H1 (cell line): ENCODE data around the gene FGF2. TPM values are rescaled to one million over a fixed set of nuclear protein-coding genes. Genes with fewer than 3 reads are reported as not detected.

ENCODE experiments used
- ASH2L ChIP-seq: fragments of 200-600, 300-600 bp; sonication (generic); IDR thresholded peaks from one replicate; pipeline ENCODE4 v1.7.1; 2017; ENCODE audit warnings: low read length
- BCL11A ChIP-seq, 2 experiments: IDR thresholded peaks; one replicate each; pipeline ENCODE4 v1.6.1; 2011; ENCODE audit warnings: low read depth in 2 of 2, low read length in 2 of 2, mild to moderate bottlenecking in 2 of 2
- CBX8 ChIP-seq: fragments of 300-800, 300-1000 bp; sonication (generic); IDR thresholded peaks from 2 replicates; pipeline ENCODE4 v1.7.1; 2016; ENCODE audit warnings: low read depth, low read length, borderline replicate concordance
- CEBPB ChIP-seq: IDR thresholded peaks from 2 replicates; pipeline ENCODE4 v1.6.1; 2012; ENCODE audit warnings: low read depth, low read length
- CHD1 ChIP-seq: IDR thresholded peaks from 2 replicates; pipeline ENCODE4 v1.6.1; 2012; ENCODE audit warnings: low read depth, low read length, improper control_type of control experiment
- CHD2 ChIP-seq: IDR thresholded peaks from 2 replicates; pipeline ENCODE4 v1.6.1; 2012; ENCODE audit warnings: low read length, improper control_type of control experiment
- FOSL1 ChIP-seq: IDR thresholded peaks from 2 replicates; pipeline ENCODE4 v1.6.1; 2011; ENCODE audit warnings: mild to moderate bottlenecking, low read depth, low read length, moderate library complexity; ENCODE audit not compliant: insufficient read depth
- JUND ChIP-seq: IDR thresholded peaks from 2 replicates; pipeline ENCODE4 v1.6.1; 2011; ENCODE audit warnings: mild to moderate bottlenecking, improper control_type of control experiment, low read length
- KDM5A ChIP-seq: fragments of 200-600 bp; IDR thresholded peaks from 2 replicates; pipeline ENCODE4 v1.7.1; 2012; ENCODE audit warnings: mild to moderate bottlenecking, low read length, inconsistent platforms, mixed read lengths
- POLR2A ChIP-seq, 2 experiments: IDR thresholded peaks; 1 replicate in 1 of 2; 2 replicates in 1 of 2; pipeline ENCODE4 v1.6.1; 2011; ENCODE audit warnings: low read depth in 2 of 2, low read length in 2 of 2, mild to moderate bottlenecking in 2 of 2; ENCODE audit errors: control extremely low read depth in 1 of 2
- POLR2AphosphoS5 ChIP-seq: IDR thresholded peaks from 2 replicates; pipeline ENCODE4 v1.6.1; 2011; ENCODE audit warnings: low read depth, low read length
- RAD21 ChIP-seq, 2 experiments: IDR thresholded peaks in 1 of 2; conservative IDR thresholded peaks in 1 of 2; 2 replicates each; pipeline ENCODE4 v1.6.1; 2011; ENCODE audit warnings: low read depth in 2 of 2, low read length in 2 of 2, improper control_type of control experiment in 1 of 2, inconsistent platforms in 1 of 2, mild to moderate bottlenecking in 1 of 2, moderate library complexity in 1 of 2
- SP1 ChIP-seq: IDR thresholded peaks from 2 replicates; pipeline ENCODE4 v1.6.1; 2011; ENCODE audit warnings: low read depth, low read length
- SP2 ChIP-seq: IDR thresholded peaks from 2 replicates; pipeline ENCODE4 v1.6.1; 2012; ENCODE audit warnings: mild to moderate bottlenecking, low read length, inconsistent platforms
- SP4 ChIP-seq: IDR thresholded peaks from 2 replicates; pipeline ENCODE4 v1.6.1; 2012; ENCODE audit warnings: low read length, inconsistent platforms
- SUZ12 ChIP-seq: fragments of 200-600 bp; sonication (generic); IDR thresholded peaks from 2 replicates; pipeline ENCODE4 v1.6.1; 2012; ENCODE audit warnings: mild to moderate bottlenecking, inconsistent platforms, low read length, moderate library complexity, mixed read lengths
- TAF1 ChIP-seq: IDR thresholded peaks from 2 replicates; pipeline ENCODE4 v1.6.1; 2011; ENCODE audit warnings: mild to moderate bottlenecking, low read depth, low read length
- TAF7 ChIP-seq: optimal IDR thresholded peaks from 2 replicates; pipeline ENCODE3; 2011; ENCODE audit warnings: low read depth, mild to moderate bottlenecking, inconsistent platforms, low read length, moderate library complexity, borderline replicate concordance
- TBP ChIP-seq: IDR thresholded peaks from 2 replicates; pipeline ENCODE4 v1.6.1; 2011; ENCODE audit warnings: low read depth, low read length, improper control_type of control experiment
- TEAD4 ChIP-seq: IDR thresholded peaks from 2 replicates; pipeline ENCODE4 v1.6.1; 2012; ENCODE audit warnings: low read depth, low read length, inconsistent platforms, mixed read lengths
- polyA plus RNA-seq, 7 experiments: library from polyadenylated mRNA; depleted of rRNA in 3 of 7; stranded (reverse) in 5 of 7; unstranded in 2 of 7; fragments of >200 nt in 5 of 7; fragments of 200-250 nt in 2 of 7; gene quantifications; 1 replicate in 5 of 7; 2 replicates in 1 of 7; 4 replicates in 1 of 7; pipeline versions ENCODE4 v1.2.1 to v1.2.3, GENCODE V29; 2011 to 2013; ENCODE audit warnings: missing spikeins in 2 of 7, mixed read lengths in 2 of 7
- total RNA-seq: library from RNA; stranded (reverse); fragmentation: NEBNext Ultra II Directional; extraction: Animal tissue kit (Norgen Biotek cat#: 25700); gene quantifications from 2 replicates; pipeline ENCODE4 v1.2.1, GENCODE V29; 2021
- TF ChIP-seq, protein P1 (sequence below): IDR thresholded peaks from 2 replicates; pipeline ENCODE4 v1.6.1; 2011; ENCODE audit warnings: low read depth, mild to moderate bottlenecking, low read length; ENCODE audit not compliant: insufficient read depth
- TF ChIP-seq, protein P2 (sequence below): IDR thresholded peaks from 2 replicates; pipeline ENCODE4 v1.6.1; 2012; ENCODE audit warnings: low read length, inconsistent platforms
- TF ChIP-seq, protein P3 (sequence below): IDR thresholded peaks from 2 replicates; pipeline ENCODE4 v1.6.1; 2012; ENCODE audit warnings: inconsistent platforms

FGF2 gene
- total and polyA plus RNA-seq, 2 of the 8 experiments (the other 6 are each of a cell fraction or from before 2014, with no cell fraction given) = 23.4 to 145 TPM

DNA sequence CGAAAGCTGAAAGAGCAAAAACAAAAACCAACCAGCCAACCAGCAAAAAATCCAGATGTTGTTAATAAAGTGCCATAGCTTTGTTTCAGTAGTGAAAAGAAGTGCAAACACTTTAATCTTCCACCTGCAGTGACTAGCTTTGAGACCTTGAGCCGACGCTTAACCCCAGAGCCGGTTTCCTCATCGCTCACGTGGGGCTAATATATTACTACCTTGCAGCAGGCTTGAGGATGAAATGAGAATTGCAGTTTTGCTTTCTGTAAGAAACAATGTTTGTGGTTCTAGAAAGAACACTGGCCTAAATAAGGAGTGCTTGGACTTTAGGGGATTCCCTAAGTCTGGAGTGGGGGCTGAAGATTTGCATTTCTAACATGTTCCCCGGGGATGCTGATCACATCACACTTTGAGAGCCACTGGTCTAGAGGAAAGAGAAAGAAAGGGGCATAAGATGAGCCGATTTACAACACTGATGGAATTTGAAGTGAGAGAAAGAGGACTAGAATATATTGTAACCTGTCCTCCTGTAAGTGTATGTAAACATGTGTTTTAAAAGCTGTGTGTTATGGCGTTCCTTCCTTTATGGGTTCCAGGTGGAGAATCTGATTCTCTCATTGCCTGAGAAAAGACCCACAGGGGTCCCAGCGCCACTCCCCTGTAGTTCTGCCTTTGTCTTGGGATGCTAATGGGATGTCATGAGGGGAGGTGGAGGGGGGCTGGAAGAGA lies 1.4 kb downstream of the FGF2 start (continued):
- TF ChIP-seq, protein P1, sequence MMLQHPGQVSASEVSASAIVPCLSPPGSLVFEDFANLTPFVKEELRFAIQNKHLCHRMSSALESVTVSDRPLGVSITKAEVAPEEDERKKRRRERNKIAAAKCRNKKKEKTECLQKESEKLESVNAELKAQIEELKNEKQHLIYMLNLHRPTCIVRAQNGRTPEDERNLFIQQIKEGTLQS = no peak
- TF ChIP-seq CBX8 = no peak
- TF ChIP-seq SP1 = peak; percentile 56
- no peak; the same call in 1 of the 2 replicates for TF ChIP-seq CHD1
- 0 out of 2 replicates have a peak, but pooled peaks have one; percentile 59 for TF ChIP-seq JUND
- no peak; a peak in 1 of 4 replicates for TF ChIP-seq RAD21 (IDR thresholded peaks at IDR 0.05 in 1 of 2, conservative IDR thresholded peaks at IDR 0.05 in 1 of 2; ENCODE audit: low read depth in 2 of 2, low read length in 2 of 2)
- peak; percentile 42; the same call in 1 of the 2 replicates for TF ChIP-seq SP4
- TF ChIP-seq POLR2AphosphoS5 = peak; percentile 77
- peak; percentile 88 for TF ChIP-seq TAF7
- TF ChIP-seq, protein P2, sequence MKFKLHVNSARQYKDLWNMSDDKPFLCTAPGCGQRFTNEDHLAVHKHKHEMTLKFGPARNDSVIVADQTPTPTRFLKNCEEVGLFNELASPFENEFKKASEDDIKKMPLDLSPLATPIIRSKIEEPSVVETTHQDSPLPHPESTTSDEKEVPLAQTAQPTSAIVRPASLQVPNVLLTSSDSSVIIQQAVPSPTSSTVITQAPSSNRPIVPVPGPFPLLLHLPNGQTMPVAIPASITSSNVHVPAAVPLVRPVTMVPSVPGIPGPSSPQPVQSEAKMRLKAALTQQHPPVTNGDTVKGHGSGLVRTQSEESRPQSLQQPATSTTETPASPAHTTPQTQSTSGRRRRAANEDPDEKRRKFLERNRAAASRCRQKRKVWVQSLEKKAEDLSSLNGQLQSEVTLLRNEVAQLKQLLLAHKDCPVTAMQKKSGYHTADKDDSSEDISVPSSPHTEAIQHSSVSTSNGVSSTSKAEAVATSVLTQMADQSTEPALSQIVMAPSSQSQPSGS = peak; percentile 94; the same call in 1 of the 2 replicates
- peak; percentile 62 to 72 for TF ChIP-seq POLR2A (IDR thresholded peaks at IDR 0.05; ENCODE audit: control extremely low read depth in 1 of 2, low read depth in 2 of 2, low read length in 2 of 2)
- peak; percentile 84 for TF ChIP-seq TBP
- no peak for TF ChIP-seq BCL11A (IDR thresholded peaks at IDR 0.05; ENCODE audit: low read depth in 2 of 2, low read length in 2 of 2)
- no peak for TF ChIP-seq CEBPB
- TF ChIP-seq CHD2 = peak; percentile 30; the same call in 1 of the 2 replicates
- TF ChIP-seq FOSL1 = no peak
- no peak for TF ChIP-seq SP2
- TF ChIP-seq, protein P3, sequence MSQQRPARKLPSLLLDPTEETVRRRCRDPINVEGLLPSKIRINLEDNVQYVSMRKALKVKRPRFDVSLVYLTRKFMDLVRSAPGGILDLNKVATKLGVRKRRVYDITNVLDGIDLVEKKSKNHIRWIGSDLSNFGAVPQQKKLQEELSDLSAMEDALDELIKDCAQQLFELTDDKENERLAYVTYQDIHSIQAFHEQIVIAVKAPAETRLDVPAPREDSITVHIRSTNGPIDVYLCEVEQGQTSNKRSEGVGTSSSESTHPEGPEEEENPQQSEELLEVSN = no peak; the same call in 1 of the 2 replicates
- 0 out of 2 replicates have a peak, but pooled peaks have one; percentile 14 for TF ChIP-seq TEAD4
- no peak for TF ChIP-seq ASH2L
- TF ChIP-seq SUZ12 = no peak
- TF ChIP-seq KDM5A = no peak
- TF ChIP-seq TAF1 = peak; percentile 70
